NT2/D1 (cell line): ENCODE data around the gene TNS1.

ENCODE experiments used
- SUZ12 ChIP-seq: IDR thresholded peaks from 2 replicates; pipeline ENCODE4 v1.6.1; 2011; ENCODE audit not compliant: insufficient read length, insufficient read depth; ENCODE audit errors: extremely low read depth
- YY1 ChIP-seq: IDR thresholded peaks from 2 replicates; pipeline ENCODE4 v1.6.1; 2011; ENCODE audit not compliant: insufficient read length, insufficient read depth
- ZNF274 ChIP-seq: IDR thresholded peaks from 2 replicates; pipeline ENCODE4 v1.6.1; 2011; ENCODE audit warnings: mild to moderate bottlenecking, low read depth, low read length

DNA sequence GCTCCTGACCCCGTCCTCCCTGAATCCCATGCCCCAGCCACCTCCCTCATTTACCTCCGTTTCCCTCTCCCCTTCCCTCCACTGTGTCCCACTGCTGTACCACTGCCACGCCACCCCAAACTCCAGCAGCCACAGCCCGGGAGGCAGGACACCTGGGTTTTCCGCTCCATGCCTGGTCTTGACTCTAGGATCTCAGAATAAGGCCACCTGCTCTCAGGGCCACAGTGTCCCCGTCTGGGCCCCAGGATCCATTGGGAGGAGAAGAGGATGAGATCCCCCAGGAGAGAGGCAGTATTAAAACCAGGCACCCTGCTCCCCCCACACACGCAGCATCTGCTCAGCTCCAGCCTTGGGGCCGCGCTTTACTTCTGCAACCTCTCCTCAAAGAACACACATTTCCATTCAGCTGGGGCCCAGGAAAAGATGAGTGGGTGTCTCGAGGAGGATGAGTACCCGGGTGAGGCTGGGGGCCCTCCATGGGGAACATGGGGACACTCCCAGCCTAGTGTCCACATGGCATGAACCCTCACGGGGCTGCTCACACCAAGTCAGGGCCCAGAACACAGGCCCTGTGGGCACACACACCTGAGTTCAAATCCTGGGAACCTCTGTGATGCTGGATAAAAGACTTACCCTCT lies 32.8 kb upstream of the TNS1 start:
- TF ChIP-seq YY1 (no peak), ZNF274 (no peak), SUZ12 (no peak)
